Measurements from ENCODE around the gene ZDHHC3.

ZDHHC3 gene

GRCh38 chr3:44966795-44967278 lies 9.1 kb downstream of the ZDHHC3 start:
- Histone ChIP-seq H3K36me3 (ENCODE audit: insufficient read depth, low read length) (no peaks in the 10 kb centered on the region), H3K27me3 (ENCODE audit: insufficient read depth, low read length, poor library complexity, severe bottlenecking) (no peaks in the 10 kb centered on the region), H3F3A (ENCODE audit: low read depth) (peaks cover 11% of the 10 kb centered on the region; the same call in 1 of the 2 replicates), H4K20me1 (ENCODE audit: insufficient read depth, low read length, poor library complexity, severe bottlenecking) (peaks cover 16% of the 10 kb centered on the region), H3K4me2 (ENCODE audit: low read depth, low read length, poor library complexity, severe bottlenecking) (peak overlapping the region; percentile 60), H3K9me3 (ENCODE audit: insufficient read depth, low read depth, low read length) (no peaks in the 10 kb centered on the region), H3K4me1 (ENCODE audit: insufficient read depth, low read length, poor library complexity, severe bottlenecking) (peaks cover 83% of the 10 kb centered on the region), H2AFZ (ENCODE audit: low read length) (no peak overlapping the region), H3K4me3 (ENCODE audit: low read length, poor library complexity, severe bottlenecking) (peak overlapping the region; percentile 34), H3K79me2 (ENCODE audit: insufficient read depth, low read length) (peaks cover 93% of the 10 kb centered on the region), H3K9me2 (replicated peaks; ENCODE audit: low read depth, low read length) (no peaks in the 10 kb centered on the region), H3K9ac (ENCODE audit: low read depth, low read length, poor library complexity, severe bottlenecking) (peak overlapping the region; percentile 41)
- TF ChIP-seq, protein P1, sequence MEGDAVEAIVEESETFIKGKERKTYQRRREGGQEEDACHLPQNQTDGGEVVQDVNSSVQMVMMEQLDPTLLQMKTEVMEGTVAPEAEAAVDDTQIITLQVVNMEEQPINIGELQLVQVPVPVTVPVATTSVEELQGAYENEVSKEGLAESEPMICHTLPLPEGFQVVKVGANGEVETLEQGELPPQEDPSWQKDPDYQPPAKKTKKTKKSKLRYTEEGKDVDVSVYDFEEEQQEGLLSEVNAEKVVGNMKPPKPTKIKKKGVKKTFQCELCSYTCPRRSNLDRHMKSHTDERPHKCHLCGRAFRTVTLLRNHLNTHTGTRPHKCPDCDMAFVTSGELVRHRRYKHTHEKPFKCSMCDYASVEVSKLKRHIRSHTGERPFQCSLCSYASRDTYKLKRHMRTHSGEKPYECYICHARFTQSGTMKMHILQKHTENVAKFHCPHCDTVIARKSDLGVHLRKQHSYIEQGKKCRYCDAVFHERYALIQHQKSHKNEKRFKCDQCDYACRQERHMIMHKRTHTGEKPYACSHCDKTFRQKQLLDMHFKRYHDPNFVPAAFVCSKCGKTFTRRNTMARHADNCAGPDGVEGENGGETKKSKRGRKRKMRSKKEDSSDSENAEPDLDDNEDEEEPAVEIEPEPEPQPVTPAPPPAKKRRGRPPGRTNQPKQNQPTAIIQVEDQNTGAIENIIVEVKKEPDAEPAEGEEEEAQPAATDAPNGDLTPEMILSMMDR (conservative IDR thresholded peaks at IDR 0.05; ENCODE audit: low read length), result no peak
- TF ChIP-seq EZH2phosphoT487 (IDR thresholded peaks at IDR 0.05; ENCODE audit: borderline replicate concordance), result no peak

- Histone ChIP-seq H3F3A (ENCODE audit: low read depth) (no peaks in the 10 kb centered on the region), H3K4me1 (ENCODE audit: insufficient read depth, low read length, poor library complexity, severe bottlenecking) (peaks cover 69% of the 10 kb centered on the region), H3K4me2 (ENCODE audit: low read depth, low read length, poor library complexity, severe bottlenecking) (no peak overlapping the region), H3K27me3 (ENCODE audit: insufficient read depth, low read length, poor library complexity, severe bottlenecking) (no peaks in the 10 kb centered on the region), H2AFZ (ENCODE audit: low read length) (no peak overlapping the region), H3K9ac (ENCODE audit: low read depth, low read length, poor library complexity, severe bottlenecking) (no peak overlapping the region), H3K36me3 (ENCODE audit: insufficient read depth, low read length) (no peaks in the 10 kb centered on the region), H3K9me3 (ENCODE audit: insufficient read depth, low read depth, low read length) (no peaks in the 10 kb centered on the region), H3K79me2 (ENCODE audit: insufficient read depth, low read length) (peaks cover 95% of the 10 kb centered on the region), H4K20me1 (ENCODE audit: insufficient read depth, low read length, poor library complexity, severe bottlenecking) (peaks cover 8% of the 10 kb centered on the region), H3K9me2 (replicated peaks; ENCODE audit: low read depth, low read length) (no peaks in the 10 kb centered on the region), H3K4me3 (ENCODE audit: low read length, poor library complexity, severe bottlenecking) (no peak overlapping the region)
- TF ChIP-seq EZH2phosphoT487 (IDR thresholded peaks at IDR 0.05; ENCODE audit: borderline replicate concordance), result no peak
- TF ChIP-seq, protein P1 (conservative IDR thresholded peaks at IDR 0.05; ENCODE audit: low read length), result no peak
These were observed 10.8 kb downstream of the ZDHHC3 start for GRCh38 chr3:44965165-44965564.

GRCh38 chr3:44963571-44964325 lies 12.2 kb downstream of the ZDHHC3 start:
- Histone ChIP-seq H3K4me3 (ENCODE audit: low read length, poor library complexity, severe bottlenecking) (no peak overlapping the region), H3K9ac (ENCODE audit: low read depth, low read length, poor library complexity, severe bottlenecking) (no peak overlapping the region), H3K4me2 (ENCODE audit: low read depth, low read length, poor library complexity, severe bottlenecking) (no peak overlapping the region), H3K36me3 (ENCODE audit: insufficient read depth, low read length) (peaks cover 6% of the 10 kb centered on the region; the same call in 1 of the 2 replicates), H3K27me3 (ENCODE audit: insufficient read depth, low read length, poor library complexity, severe bottlenecking) (no peaks in the 10 kb centered on the region), H3K9me2 (replicated peaks; ENCODE audit: low read depth, low read length) (no peaks in the 10 kb centered on the region), H3K79me2 (ENCODE audit: insufficient read depth, low read length) (peaks cover 90% of the 10 kb centered on the region), H2AFZ (ENCODE audit: low read length) (no peak overlapping the region), H3F3A (ENCODE audit: low read depth) (no peaks in the 10 kb centered on the region), H4K20me1 (ENCODE audit: insufficient read depth, low read length, poor library complexity, severe bottlenecking) (no peaks in the 10 kb centered on the region), H3K9me3 (ENCODE audit: insufficient read depth, low read depth, low read length) (no peaks in the 10 kb centered on the region), H3K4me1 (ENCODE audit: insufficient read depth, low read length, poor library complexity, severe bottlenecking) (peaks cover 55% of the 10 kb centered on the region)
- TF ChIP-seq, protein P1 (conservative IDR thresholded peaks at IDR 0.05; ENCODE audit: low read length), result no peak
- no peak for TF ChIP-seq EZH2phosphoT487 (IDR thresholded peaks at IDR 0.05; ENCODE audit: borderline replicate concordance)

Measured in Loucy (cell line).